GM18517 (cell line): ENCODE measurements around the gene S1PR3.
"Not testable (repeated sequence)": the region's sequence is repeated elsewhere in the genome, so short reads cannot be mapped to it uniquely, and the experiment has no call there.

Experiments used
- ATAC-seq: cut with Tn5 transposase; IDR thresholded peaks from one replicate; pipeline ENCODE4 v1.9.1; 2021; ENCODE audit warnings: mild to moderate bottlenecking, moderate library complexity; ENCODE audit not compliant: unreplicated experiment

S1PR3 gene

DNA sequence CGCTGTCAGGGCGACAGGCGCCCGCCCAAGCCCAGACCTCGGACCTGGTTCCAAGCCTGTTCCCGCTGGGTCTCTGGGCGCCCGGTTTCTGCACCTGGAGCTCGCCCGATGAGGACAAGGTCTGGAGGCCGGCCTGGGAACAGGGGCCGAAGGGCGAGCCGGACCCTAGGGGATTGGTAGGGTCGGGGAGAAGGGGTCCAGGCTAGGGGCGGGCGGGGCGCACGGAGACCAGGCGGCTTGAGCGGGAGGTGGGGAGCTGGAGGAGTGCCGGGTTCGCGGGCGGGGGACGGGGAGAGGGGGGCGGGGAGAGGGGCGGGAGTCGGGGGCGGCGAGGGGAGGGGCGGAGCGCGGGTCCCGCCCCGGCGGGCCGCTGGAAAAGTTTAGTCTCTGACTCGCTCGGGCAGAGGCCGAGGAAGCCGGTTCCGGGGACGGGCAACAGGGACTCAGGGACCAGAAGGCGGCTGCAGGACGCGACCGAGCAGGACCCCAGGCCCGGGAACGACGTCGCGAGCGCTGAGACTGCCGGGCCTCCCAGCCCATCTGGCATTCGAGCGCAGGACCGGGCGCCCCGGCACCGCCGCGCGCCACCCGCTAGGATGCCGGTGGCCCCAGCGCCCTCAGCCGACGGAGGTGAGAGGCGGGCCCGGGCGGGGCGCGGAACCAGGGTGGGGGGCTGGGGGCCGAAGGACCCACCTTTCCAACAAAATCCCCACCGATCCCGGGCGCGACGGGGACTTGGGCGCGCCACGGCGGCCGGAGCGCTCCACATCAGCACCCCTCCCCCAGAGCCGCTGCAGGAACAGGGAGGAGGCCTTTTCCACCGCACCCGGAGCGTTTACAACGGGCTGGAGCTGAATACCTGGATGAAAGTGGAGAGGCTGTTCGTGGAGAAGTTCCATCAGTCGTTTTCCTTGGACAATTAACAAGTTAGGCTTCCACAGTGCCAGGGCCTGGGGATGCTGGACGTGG, at the start of gene S1PR3:
S1PR3 (plus strand) TSS at position 403 of the 969 bp plus-strand sequence. CDS start 9,733 bp downstream, outside the sequence.
- ATAC-seq, result no peak

DNA sequence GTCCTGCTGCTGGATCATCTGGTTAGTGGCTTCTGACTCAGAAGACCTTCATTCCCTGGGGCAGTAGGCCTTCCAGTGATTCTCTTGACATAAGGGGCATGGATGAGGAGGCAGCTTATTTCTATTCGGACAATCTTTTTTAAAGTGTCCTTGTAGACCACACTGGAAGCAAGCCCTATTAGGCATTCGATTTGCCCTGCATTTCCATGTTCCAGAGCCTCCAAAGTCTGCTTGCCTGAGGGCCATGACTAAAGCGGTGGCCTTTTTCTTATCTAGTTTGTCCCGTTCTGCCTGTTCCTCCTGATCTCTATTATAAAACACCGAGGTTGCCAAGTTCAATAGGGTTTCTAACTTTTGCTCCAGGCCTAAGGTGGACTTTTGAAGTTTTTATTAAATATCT, 49.7 kb upstream of the S1PR3 start:
- ATAC-seq, result not testable (repeated sequence)

DNA sequence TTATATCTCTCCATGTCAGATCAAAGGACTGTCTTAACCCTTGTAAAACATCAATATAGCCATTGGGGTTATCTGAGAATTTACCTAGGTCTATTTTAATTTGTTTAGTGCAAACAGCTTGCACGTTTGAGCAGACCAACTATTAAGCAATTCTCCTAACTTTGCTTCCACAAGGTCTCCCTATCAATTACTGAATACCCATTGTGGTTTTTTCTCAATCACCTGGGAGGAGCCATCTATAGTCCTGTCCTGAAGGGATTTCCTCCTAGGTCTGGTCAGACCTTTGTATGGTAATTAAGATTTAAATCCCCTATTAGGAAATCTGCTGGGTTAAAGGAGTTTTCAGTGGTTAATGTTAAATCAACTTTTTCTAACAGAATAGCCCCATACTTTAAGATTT, 48.9 kb upstream of the S1PR3 start:
- no peak for ATAC-seq

DNA sequence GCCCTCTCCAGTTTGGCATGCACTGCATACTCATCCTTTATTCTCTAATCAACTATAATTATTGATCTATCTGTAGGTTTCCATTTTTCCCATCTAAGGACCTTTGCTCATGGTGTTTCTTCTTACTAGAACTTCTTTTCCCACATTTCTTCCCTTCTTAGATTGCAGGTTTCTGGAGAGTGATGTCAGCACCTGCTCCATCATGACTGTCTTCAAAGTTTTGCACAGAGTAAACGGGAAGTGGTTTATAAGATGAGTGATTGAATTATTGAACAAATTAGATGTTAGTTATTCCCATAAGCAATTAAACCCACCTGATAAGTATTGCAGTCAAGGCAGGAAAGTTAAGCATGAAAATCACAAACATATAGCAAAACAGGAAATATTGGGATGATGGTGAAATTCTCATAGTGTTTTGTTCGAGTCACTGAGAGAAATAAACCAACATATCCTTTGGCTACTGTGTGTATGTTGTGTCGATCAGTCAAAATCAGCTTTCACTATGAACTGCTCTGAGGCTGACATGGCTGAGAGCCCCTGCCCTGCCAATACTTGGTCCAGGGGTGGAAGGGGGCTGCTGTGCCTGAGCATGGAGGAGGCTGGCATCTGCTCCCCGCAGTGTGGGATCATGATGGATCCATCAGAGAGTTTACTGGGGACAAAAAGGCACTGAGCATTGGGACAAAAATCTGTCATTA, 45.5 kb upstream of the S1PR3 start:
- no peak for ATAC-seq

DNA sequence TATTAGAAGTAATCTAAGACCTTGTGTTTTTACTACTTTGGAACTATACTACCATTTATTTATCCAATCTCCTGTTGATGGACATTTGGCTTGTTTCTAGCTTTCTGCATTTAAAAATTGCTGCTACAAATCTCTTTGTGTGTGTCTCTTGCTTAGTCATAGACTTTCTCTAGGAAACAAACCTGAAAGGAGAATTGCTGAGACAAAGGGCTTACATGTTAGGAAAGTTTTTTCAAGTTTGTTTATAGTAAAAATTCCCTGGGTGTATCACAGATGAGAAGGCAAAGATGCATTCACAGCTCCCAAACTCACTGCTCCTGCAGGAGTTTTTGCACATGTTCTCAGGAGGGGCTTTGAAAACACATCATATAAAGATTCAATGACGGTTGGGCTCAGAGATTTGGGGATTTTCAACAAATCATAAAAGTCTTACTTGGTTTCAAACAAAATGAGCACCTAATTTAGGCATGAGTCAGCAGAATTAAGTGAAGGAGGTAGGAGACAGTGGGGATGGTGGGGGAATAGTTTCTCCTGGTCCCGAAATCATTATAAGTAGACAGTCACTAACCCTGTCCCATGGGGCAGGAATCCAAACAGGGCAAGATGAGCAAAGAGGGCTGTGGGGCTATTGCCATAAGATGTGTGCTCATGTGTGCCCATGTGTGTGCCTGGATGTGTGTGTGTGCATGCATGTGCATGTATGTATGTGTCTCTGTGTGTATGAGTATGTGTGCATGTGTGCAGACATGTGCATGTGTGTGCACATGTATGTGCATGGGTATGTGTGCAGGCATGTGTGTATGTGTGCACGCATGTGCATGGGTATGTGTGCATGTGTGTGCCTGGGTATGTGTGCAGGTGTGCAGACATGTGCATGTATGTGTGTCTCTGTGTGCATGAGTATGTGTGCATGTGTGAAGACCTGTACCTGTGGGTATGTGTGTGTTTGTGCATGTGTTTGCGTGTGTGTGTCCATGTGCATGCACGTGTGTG, 43.4 kb upstream of the S1PR3 start:
- ATAC-seq, result no peak

DNA sequence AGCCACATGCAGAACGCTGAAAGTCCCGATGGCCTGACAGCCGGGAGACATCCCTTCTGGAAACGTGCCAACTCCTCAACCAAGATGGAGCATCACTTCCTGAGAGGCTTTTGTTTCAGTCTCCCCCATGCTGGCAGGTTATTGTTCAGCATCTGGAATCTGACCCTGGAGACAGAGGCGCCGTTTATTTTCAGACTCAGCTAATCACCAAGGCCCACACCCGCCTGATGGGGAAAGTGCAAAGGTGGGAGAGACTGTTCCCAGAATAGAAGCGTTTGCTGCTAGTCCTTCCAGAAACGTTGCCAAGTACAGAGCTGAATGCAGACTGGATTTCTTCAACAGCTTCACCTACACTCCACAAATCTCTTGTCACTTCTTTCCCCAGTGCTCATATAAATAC, 41.8 kb upstream of the S1PR3 start:
- no peak for ATAC-seq

DNA sequence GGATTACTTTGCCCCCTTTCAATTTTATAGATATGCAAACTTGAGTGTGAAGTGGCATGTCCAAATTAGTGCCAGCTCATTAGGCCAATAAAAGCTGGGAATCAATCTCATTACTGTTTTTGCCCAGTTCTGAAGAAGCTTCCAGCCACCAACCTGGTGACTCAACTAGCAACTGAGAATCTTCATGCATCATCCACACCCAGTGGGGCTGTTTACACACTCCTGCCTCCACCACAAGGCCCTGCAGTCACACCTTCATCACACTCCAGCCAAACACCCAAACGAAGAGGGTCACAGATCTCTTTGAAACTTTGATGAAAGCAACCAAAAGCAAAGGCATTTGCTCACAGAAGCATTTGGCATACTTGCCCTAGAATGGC, 41.3 kb upstream of the S1PR3 start:
- no peak for ATAC-seq

DNA sequence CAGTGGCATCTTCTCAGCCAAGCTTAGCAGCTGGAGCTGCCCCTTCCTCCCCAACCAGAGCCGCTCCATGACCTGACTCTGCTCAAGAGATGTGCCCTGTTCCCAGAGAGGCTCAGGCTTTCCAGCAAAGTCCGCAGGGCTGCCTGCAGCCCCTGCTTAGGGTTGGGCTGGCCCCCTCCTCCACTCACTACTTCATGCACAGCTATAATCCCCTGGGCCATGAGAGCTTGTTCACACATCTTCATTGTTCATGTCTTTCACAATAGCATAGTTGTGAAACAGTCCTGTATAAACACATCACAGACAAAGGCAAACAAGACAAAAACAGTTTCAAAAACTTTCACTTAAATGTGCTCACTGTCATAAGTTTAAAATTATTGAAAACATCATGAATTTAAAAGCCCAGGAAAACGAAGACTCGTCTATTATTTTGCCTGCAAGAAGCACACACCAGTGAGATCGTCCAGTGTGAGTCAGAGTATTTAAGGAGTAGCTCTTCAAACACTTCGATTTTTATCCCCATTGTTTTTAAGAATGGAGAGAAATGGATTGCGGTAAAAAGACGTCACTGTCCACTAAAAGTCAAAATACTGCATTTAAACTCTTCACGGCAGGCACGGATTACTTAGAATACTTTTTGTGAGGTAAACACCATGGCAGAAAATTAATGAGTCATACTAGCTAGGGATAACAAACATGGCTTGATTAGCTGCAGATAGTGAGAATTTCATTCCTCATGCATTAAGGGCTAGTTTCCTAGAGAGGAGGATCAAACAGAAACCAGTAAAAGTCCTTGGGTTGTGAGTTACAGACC, 40.7 kb upstream of the S1PR3 start:
- ATAC-seq, result no peak

DNA sequence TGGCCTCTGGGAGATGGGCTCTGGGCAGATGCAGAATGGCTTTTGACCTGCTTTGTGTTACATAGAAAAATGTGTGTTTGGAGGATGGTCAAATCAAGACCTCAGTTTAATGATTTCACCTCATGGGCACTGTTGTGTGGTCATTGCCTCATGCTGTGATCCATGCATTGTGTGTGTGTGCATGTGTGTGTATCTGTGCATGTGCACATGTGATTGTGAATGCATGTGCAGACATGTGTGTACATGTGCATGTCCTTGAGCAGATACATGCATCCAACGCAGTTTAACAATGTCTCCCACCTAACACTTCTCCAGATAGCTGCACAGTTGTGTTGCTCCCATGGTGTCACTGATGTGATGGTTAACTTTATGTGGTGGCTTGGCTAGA, 40.1 kb upstream of the S1PR3 start:
- ATAC-seq, result no peak

DNA sequence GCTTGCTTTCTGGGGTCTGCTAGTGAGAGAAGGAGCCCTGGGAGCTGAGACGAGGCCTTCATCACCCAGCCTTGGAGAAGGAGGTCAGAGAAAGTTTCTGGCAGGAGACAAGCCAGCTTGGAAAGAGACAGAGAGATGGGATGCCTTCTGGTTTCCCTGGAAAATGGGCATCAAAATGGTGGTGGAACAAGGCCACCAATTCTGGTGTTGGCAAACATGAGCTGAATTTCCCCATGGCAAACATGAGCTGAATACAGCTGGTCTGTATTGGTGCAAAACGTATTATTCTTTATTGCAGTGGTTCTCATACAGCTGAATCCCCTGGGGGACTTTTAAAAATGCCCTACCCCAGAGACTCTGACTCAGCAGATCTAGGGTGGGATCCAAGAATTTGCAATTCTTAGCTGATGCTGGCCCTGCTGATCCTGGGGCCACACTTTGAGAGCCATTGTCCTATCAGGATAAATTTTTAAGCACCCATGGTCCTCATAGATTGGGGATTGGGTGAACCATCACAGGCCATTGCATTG, 39.1 kb upstream of the S1PR3 start:
- ATAC-seq, result no peak

DNA sequence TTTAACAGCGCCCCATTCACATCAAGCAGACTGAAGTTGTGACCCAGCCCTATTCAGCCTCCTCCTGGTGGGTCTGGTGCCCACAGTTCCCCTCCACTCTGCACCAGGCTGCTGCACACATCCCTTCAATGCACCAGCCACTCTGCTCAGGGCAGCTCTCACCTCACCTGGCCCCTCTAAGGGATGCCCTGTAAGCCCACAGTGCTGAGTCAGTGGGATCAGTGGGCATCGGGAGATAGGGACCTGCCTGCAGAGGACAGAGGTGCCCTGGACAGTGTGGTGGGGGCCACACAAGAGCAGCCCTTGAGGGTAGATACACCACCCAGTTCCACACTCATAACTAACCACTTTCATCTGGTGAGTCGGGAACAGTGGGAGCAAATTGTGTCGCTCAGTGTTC, 38.3 kb upstream of the S1PR3 start:
- ATAC-seq, result no peak

DNA sequence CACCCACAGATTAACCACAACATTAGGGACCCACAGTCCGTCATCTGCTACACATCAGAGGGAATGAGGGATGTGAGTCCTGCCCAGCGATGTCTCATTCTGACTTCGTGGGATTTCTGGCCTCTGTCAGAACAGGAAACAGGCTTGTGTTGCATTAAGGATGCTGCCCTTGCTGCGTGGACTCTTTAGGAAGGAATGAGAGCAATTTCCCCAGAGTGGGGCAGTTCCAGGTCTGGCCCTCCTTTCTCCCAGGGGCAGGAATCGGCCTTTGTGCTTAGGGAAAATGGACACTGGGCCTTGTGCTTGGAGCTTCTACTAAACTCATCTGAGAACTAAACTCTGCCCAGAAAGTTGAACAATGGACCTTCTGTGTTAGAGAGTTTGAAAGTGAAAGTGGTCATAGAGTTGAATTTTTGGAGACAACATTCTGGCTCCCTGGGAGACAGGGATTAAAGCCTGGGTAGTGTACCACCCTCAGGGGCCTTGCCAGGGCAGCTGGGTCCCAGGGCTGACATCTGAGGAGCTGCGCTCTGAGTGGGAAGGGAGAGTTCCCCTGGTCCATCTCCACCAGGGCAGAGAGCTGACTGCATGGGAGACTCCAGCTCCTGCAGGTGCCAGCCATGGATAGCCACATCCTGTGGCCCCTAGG, 37.8 kb upstream of the S1PR3 start:
- ATAC-seq, result no peak

DNA sequence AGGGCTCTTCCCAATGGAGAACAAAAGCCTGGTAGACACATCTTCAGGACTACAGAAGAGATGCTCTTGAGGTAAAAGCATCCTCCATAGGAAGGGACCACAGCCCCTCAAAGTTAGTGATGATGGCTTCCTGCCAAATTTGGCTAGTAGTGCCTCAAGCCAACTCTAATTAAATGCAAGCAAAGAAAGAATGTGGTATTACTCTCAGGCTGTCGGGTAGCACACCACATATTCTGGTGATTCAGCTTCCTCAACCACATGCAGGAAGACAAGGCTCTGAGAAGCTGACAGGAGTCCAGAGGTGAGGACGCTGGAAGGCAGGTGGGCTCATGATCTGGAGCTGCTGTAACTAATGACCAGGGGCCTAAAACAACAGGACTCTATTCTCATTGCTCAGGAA, 37.2 kb upstream of the S1PR3 start:
- no peak for ATAC-seq

DNA sequence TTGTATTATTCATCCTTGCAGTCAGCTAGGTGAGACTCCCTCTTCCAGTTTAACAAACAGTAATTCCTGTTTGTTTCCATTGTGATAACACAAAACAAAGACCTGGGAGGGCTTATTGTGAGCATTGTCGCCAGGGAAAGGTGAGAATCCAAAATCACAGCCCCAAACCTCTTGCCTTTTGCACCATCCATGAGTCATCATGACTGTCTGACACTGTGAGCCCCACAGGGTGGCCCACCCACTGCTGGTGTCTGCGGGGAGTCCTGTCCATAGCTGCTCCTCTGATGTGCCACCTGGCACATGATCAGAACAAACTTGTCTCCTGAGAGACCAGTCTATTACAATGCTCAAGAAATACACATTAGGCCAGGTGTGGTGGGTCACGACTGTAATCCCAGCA, 33.7 kb upstream of the S1PR3 start:
- no peak for ATAC-seq

DNA sequence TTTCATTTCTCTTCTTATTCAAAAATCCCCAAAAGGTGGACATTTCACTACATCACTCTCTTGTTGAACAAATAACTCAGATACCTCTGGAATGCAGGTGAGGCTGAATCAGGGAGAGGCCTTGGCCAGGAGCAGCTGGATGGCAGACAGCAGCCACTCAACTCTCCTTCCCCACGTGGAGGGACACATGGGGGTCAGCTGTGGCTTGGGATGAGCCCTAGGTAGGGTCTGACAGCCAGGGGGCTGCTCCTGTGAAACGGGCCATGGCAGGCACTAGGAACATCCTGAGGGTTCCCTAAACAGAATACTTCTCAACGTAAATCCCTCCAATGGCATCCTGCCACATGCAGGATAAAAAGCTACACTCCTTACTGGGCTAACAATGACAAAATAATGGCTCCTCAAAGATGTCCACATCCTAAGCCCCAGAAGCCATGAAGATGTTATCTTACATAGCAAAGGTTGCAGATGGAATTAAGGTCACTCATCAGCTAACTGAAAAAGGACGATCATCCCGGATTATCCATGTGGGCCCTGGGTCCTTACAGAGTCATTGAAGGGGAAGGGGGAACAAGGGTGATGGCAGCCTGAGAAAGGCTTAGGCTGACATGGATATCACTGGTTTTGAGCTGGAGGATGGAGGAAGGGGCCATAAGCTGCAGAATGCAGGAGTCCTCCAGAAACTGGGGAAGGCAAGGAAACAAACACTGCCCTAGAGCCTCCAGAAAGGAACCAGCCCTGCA, 31.4 kb upstream of the S1PR3 start:
- ATAC-seq, result no peak

DNA sequence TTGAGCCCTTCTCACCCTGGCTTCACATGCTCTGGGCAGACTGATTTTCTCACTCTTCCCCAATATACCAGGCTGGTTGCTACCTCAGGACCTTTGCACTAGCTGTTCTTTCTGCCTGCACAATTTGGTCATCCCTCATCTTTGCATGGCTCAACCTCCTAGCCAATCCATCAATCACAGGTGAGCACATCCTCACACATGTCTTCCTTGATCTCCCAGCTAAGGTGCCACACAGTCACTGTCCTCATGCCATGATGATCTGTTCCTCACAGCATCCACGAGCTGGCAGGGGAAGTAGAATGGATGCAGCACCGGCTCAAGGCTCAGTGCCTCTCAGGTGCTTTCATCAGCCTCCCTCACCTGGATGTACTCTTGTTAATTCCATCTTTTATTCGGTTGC, 30.6 kb upstream of the S1PR3 start:
- no peak for ATAC-seq

DNA sequence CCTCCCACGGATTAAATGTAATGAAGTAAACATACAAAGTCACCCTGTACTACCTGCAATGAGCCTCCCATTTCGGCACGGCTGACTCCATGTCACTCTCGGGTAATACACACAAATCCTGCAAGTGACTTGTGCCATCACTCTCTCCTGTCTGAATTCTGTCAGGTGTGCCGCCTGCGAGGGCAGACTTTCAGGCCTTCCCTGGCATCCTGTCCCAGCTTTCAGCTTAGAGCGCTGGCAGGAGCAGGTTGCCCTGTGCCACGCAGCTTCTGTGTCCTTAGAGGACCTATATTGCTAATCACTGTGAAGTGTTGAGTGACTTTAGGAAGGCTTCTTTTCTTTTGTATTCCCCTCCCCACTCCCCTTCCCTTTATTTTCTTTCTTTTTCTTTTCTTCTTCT, 25.8 kb upstream of the S1PR3 start:
- ATAC-seq, result no peak

DNA sequence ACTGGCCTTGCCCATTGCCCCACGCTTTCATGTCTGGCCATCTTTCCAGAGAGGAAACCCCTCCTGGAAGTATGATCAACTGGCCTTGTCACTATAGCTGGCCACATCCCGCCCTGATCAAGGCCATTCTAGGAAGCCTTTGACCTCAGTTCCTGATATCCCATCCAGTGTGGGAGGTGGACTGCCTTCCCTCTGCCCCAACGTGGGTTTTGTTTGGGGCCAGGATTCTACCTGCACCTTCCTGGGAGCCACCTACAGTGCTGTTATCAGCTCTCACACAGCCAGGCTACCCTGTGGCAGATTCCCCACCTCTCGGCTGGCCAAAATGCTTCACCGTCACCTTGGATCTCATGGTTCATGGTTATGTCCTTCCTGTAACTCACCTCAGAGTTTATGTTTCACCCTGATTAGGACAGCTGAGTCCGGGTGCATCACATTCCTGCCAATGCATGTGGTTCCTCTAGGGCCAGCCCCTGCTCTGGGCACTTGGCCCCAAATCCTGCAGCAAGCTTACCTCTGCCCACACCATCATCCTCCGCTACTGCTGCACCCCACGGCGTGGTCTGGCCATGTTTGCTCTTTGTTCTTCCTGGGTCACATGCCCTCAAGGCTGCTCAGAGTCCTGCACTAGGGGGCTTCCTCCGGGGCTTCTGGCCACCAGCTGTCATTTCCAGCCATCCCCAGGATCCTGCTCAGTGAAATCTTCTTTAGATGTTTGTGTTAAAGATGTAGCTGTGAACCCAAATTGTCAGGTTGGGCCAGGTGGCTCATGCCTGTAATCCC, 24.2 kb upstream of the S1PR3 start:
- no peak for ATAC-seq
